GM21381 (cell line): ENCODE results near the gene BMP3.
"Not testable (repeated sequence)": the region's sequence is repeated elsewhere in the genome, so short reads cannot be mapped to it uniquely, and the experiment has no call there.

Experiments used
- ATAC-seq: cut with Tn5 transposase; IDR thresholded peaks from one replicate; pipeline ENCODE4 v1.9.1; 2021; ENCODE audit warnings: mild to moderate bottlenecking, moderate library complexity; ENCODE audit not compliant: unreplicated experiment

Gene BMP3

GRCh38 chr4:81030061-81030980 is at the start of gene BMP3:
TSS of gene BMP3 (plus strand) at chr4:81030708. CDS start at chr4:81031285, 577 bp downstream.
- ATAC-seq = no peak

- ATAC-seq = no peak
Measured at GRCh38 chr4:80986011-80986410, 44.5 kb upstream of the BMP3 start.

- peak; percentile 79 for ATAC-seq
Measured at GRCh38 chr4:80989921-80990544, 40.5 kb upstream of the BMP3 start.

- no peak for ATAC-seq
Measured at GRCh38 chr4:80990851-80991250, 39.7 kb upstream of the BMP3 start.

GRCh38 chr4:80999943-81000342 is 30.6 kb upstream of the BMP3 start:
- ATAC-seq = no peak

- ATAC-seq = peak; percentile 100
Measured at GRCh38 chr4:81003597-81004111, 26.9 kb upstream of the BMP3 start.

GRCh38 chr4:81007417-81007816 is 23.1 kb upstream of the BMP3 start:
- ATAC-seq = no peak

GRCh38 chr4:81016566-81016965 is 13.9 kb upstream of the BMP3 start:
- ATAC-seq = not testable (repeated sequence)

GRCh38 chr4:81019006-81019405 is 11.5 kb upstream of the BMP3 start:
- no peak for ATAC-seq

- no peak for ATAC-seq
Measured at GRCh38 chr4:81021142-81021944, 9.2 kb upstream of the BMP3 start.

- no peak for ATAC-seq
Measured at GRCh38 chr4:81021981-81022380, 8.5 kb upstream of the BMP3 start.

GRCh38 chr4:81023484-81023883 is 7.0 kb upstream of the BMP3 start:
- no peak for ATAC-seq

GRCh38 chr4:81030981-81031791 is 678 bp downstream of the BMP3 start:
- ATAC-seq = no peak

- ATAC-seq = no peak
Measured at GRCh38 chr4:81031796-81032551, 1.5 kb downstream of the BMP3 start.

GRCh38 chr4:81032771-81033684 is 2.5 kb downstream of the BMP3 start:
- ATAC-seq = no peak

- no peak for ATAC-seq
Measured at GRCh38 chr4:81038636-81039350, 8.3 kb downstream of the BMP3 start.

- ATAC-seq = no peak
Measured at GRCh38 chr4:81039351-81039972, 9.0 kb downstream of the BMP3 start.
